ENCODE measurements around the gene UGT1A3. TPM values are rescaled to one million over a fixed set of nuclear protein-coding genes. Genes with fewer than 3 reads are reported as not detected.

The UGT1A3 gene
- total RNA-seq, result not detected

GRCh38 chr2:233728723-233729301, at the start of gene UGT1A3:
Gene UGT1A3, plus strand, starts transcription at chr2:233729042. Its CDS starts 85 bp downstream, at chr2:233729127.

DNA sequence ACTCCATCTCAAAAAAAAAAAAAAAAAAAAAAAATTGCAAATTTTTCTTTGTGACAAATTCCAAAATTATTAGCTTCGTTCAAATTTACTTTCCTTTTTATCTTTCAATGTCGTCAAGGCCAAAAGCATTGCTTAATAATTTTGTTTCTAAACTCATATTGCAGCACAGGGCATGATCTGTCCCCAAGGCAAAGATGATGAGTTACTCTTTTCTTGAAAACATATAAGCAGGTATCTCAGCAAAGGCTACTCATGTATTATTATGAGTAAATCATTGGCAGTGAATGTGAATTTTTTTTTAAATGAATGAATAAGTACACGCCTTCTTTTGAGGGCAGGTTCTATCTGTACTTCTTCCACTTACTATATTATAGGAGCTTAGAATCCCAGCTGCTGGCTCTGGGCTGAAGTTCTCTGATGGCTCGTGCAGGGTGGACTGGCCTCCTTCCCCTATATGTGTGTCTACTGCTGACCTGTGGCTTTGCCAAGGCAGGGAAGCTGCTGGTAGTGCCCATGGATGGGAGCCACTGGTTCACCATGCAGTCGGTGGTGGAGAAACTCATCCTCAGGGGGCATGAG, 47.2 kb upstream of the UGT1A3 start, which contains the start of gene UGT1A7:
UGT1A7 (plus strand) TSS at position 381 of the 579 bp plus-strand sequence; CDS start at position 418, 37 bp downstream.

DNA sequence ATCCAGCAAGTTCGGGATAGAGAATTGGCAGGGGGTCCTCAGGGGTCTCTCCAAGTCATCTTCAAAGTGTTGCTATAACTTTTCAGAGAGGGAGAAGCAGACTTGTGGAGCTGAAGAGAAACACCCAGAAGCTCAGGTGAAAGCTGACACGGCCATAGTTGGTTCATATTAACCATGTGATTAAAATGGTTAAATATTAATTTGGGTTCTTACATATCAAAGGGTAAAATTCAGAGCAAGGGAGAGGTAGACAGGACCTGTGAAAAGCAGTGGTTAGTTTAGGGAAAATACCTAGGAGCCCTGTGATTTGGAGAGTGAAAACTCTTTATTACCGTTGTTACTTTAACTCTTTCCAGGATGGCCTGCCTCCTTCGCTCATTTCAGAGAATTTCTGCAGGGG, 36.2 kb upstream of the UGT1A3 start, which contains the start of gene UGT1A6:
UGT1A6 (plus strand) TSS at position 243 of the 400 bp plus-strand sequence; CDS start at position 358, 115 bp downstream.

GRCh38 chr2:233712611-233713261, 16.1 kb upstream of the UGT1A3 start, which contains the start of gene UGT1A5:
Gene UGT1A5, plus strand, starts transcription at chr2:233712907. Its CDS starts 85 bp downstream, at chr2:233712992.

GRCh38 chr2:233718552-233718951, 10.3 kb upstream of the UGT1A3 start, which contains the start of gene UGT1A4:
Gene UGT1A4, plus strand, starts transcription at chr2:233718736. Its CDS starts 85 bp downstream, at chr2:233718821.

DNA sequence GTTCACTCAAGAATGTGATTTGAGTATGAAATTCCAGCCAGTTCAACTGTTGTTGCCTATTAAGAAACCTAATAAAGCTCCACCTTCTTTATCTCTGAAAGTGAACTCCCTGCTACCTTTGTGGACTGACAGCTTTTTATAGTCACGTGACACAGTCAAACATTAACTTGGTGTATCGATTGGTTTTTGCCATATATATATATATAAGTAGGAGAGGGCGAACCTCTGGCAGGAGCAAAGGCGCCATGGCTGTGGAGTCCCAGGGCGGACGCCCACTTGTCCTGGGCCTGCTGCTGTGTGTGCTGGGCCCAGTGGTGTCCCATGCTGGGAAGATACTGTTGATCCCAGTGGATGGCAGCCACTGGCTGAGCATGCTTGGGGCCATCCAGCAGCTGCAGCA, 31.2 kb downstream of the UGT1A3 start, which contains the start of gene UGT1A1:
UGT1A1 (plus strand) TSS at position 228 of the 400 bp plus-strand sequence; CDS start at position 246, 18 bp downstream.

DNA sequence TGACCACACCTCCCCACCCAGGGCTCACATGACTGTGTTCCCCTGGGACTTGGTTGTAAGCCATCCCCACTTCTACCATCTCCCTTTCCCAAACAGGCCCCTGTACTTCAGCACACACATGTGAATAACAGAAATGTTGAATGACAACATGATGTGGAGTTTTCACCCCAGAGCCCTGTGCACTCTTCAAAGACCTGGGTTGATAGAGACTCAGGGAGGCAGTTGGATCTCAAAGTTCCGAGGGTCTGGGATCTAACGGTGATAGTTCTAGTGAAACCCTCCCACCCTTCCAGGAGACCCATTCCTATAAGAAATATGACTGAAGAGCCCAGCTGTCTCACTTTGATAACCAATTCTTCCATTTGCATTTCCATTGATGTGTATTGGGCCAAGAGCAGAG, 49.2 kb downstream of the UGT1A3 start, which contains the start of gene MROH2A:
MROH2A (plus strand) TSS at position 301 of the 400 bp plus-strand sequence. CDS start 1,029 bp downstream, outside the sequence.

Other genes starting within 250 kb of the UGT1A3 start
- 21.0 TPM for gene USP40, start 162.3 kb upstream of the UGT1A3 start, total RNA-seq
- gene UGT1A8, start 111.4 kb upstream of the UGT1A3 start, total RNA-seq, result not detected
- not detected for gene UGT1A10, start 92.6 kb upstream of the UGT1A3 start, total RNA-seq
- not detected for gene UGT1A9, start 57.1 kb upstream of the UGT1A3 start, total RNA-seq
- gene UGT1A7, start 47.1 kb upstream of the UGT1A3 start, total RNA-seq, result not detected
- gene UGT1A6, start 36.2 kb upstream of the UGT1A3 start, total RNA-seq, result not detected
- gene UGT1A5, start 16.1 kb upstream of the UGT1A3 start, total RNA-seq, result not detected
- gene UGT1A4, start 10.3 kb upstream of the UGT1A3 start, total RNA-seq, result not detected
- not detected for gene UGT1A1, start 31.2 kb downstream of the UGT1A3 start, total RNA-seq
- not detected for gene MROH2A, start 49.3 kb downstream of the UGT1A3 start, total RNA-seq
- gene HJURP, start 125.5 kb downstream of the UGT1A3 start, total RNA-seq, result 3.8 TPM
- gene TRPM8, start 188.3 kb downstream of the UGT1A3 start, total RNA-seq, result not detected